ENCODE measurements around the gene RAB3IL1.

Gene RAB3IL1

DNA sequence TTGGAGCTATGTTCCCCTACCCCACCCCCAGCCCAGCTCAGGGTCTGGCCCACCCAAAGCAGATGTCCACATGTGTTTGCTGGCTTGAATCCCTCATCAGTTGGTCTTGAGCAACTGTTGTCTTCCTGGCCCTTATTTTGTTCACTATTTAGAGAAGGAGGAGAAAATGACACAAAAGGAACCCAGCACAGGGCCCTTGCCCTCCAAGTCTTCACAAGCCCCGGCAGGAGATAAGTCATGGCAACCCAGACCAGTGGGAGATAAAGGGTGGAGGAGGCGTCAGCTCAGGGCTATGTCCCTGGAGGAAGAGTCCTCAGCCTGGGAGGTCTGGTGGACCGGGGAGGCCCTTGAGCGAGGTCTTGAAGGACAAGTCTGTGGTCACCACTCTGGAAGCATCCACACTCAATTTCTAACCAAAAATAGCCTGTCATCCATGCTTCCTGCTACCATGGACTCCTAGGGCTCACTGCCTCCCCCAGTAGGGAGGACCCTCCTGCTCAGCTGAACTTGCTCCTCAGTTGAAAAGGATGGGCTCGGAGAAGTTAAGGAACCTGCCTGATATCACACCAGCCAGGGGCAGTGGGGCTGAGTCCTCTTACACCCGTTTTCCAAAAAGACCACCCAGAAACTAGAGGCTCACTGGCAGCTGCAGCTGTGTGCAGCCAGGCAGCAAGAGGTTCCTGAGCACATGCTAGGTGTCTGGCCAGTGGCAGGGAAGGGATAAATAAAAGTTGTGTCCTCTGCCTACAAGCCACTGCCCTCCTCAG lies 1.8 kb upstream of the RAB3IL1 start:
- DNase-seq (ENCODE audit: low spot score) = peak; percentile 1

DNA sequence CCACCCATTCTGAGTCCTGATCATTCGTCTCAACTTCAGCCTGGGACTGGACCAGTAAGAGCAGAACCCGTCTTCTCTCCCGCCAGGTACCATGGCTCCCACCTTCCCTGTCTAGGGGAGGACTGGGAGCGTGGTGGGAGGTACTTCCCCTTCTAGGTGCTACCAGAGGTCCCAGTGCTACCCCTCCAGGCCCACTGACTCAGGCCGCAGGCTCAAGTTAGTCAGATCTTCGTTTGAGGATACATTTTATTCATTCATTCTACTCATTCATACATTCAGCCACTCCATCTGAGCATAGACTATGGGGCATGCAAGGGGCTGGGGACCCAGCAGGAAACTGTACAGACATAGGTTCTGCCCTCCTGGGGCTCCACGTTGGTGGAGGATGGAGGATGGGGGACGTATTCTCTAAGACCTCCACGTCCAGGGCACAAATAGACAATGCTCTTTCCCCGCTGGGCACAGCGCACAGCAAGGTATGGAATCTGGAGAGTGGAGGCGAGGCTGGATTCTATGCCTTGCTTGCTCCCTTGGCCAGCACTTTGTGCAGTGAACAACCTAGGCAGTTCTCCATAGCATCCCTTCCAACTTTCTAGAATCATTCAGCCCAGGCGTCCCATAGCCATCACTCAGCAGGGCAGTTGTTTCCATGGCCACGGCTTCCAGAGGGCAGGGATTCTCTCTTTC lies 1.0 kb upstream of the RAB3IL1 start:
- peak; percentile 3 for DNase-seq (ENCODE audit: low spot score)

DNA sequence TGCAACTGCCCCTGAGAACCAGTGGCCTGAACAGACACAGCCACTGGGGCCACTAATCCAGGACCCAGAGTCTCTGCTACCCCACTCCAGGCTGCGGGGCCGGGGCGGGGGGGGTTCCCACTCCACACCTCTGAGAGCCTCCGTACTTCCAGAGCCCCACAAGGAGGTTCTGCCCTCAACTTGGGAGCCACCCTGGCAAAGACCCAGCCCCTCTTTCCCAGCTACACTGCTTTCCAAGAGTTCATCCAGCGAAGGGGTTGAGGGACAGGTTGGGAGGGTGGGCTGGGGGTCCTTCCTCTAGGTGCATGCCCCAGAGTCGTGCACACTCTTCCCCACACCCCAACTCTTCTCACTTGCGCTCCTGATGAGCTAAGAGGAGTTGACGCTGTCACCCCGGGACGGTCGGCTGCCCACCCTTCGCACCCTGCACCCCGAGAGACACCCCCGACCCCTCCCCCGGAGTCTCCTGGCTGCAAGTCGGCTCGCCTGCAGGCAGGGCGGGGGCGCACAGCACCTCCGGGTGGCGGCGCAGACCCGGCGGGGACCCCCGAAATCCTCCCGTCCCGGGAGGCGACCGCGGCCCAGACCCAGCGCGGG lies 531 bp downstream of the RAB3IL1 start:
- no peak for DNase-seq (ENCODE audit: low spot score)

DNA sequence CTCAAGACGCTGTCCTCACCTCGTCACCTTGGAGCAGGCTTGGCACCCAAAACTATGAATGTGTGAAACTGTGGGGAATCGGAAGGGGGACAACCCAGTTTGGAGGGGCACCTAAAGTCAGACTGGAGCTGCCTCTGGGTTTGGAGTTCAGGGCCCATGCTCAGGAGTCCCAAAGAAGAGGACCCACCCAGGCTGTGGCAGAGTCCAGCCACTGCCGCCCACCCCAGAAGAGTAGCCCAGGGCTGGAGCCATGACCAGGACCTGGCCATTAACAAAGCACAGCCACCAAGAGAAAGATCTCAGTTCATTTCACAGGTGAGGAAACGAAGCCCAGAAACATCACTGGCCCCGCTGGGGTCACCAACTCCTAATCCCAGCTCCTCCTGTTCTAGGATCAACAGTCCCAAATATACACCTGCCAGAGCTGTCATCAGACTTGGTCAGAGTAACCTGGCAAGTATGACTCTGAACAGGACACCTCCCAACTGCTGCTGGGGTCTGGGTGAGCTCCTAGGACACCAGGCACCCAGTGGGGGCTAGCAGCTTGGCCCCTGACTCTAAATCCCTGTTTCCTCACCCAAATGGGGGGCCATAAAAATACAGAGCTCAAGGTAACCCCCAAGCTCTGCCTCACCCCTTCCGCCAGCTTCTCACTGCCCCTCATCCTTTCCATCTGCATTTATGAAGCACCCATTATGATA lies 2.7 kb downstream of the RAB3IL1 start:
- DNase-seq (ENCODE audit: low spot score) = no peak

DNA sequence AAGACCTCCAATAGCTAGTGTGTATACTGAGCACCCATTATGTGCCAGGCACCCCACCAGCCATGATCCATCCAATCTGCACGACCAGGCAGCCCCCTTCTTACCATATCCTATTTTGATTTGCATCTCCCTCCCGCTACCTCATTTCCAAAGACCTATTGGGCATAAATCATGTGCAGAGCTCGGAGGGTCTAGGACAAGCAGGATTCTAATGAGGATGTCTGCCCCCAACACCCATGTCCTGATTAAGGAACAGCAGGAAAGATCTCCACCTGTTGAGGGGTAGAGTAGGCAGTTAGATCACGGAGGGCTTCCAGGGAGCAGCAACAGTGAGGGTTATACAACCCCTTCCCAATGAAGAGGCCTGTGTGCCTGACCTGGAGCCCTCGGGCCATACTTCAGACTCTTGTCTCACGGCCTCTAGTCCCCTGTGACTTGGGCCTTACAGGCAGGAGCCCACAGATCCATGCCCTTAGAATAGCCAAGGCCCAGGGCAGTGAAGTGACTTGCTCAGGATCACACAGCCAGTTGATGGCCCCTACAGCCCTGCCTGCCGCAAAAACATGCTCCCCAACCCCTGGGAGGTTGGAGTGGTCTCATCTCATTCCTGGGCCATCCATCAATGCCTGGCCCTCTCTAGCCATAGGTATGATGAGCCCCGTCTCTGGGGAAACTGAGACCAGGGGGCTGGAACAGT lies 3.5 kb downstream of the RAB3IL1 start:
- no peak for DNase-seq (ENCODE audit: low spot score)

DNA sequence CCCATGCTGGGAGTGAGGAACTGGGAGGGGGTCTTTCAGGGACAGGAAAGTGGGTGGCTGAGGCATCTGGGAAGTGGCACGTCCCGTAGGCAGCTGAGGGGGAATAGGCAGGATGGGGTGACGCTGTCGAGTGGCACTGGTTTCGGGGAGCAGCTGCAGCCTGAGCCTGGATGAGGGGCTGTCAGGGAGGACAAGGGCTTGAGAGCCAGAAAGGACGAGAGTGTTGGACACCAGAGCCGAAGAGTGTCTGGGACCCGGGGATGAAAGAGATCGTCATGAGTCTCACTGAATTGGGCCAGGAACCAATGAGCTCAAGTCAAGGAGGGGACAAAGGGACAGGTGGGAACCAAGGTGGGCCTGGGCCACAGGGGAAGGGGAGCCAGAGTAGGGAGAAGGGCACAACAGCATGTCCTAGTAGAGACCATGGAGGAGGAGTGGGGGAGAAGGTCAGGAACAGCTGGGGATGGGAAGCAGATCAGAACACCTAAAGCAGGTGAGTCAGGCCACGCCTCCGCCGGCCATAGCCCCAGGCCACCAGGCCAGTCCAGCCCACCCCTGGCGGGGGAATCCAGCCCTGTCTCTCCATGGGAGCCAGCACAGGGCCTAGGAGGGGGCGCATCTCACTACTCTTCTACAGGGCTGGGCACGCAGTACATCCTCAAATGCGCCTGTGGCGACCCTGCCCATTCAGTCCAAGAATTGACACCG lies 4.2 kb downstream of the RAB3IL1 start:
- no peak for DNase-seq (ENCODE audit: low spot score)

DNA sequence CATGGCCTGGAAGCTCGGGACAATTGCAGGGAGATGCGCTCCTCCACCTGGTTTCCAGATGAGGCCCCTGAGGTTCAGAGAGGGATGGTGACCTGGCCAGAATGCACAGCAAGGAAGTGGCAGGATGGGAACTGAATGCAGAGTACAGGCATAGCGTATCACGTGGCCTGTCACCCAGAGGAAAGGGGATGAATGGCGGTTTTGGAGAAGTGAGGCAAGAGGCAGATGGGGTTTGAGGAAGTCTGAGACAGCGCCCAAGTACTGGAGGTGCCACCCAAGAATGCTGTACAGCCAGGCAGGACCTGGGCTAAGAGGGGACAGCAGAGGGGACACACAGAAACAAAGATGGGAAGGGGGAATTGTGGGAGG lies 4.9 kb downstream of the RAB3IL1 start:
- no peak for DNase-seq (ENCODE audit: low spot score)

DNA sequence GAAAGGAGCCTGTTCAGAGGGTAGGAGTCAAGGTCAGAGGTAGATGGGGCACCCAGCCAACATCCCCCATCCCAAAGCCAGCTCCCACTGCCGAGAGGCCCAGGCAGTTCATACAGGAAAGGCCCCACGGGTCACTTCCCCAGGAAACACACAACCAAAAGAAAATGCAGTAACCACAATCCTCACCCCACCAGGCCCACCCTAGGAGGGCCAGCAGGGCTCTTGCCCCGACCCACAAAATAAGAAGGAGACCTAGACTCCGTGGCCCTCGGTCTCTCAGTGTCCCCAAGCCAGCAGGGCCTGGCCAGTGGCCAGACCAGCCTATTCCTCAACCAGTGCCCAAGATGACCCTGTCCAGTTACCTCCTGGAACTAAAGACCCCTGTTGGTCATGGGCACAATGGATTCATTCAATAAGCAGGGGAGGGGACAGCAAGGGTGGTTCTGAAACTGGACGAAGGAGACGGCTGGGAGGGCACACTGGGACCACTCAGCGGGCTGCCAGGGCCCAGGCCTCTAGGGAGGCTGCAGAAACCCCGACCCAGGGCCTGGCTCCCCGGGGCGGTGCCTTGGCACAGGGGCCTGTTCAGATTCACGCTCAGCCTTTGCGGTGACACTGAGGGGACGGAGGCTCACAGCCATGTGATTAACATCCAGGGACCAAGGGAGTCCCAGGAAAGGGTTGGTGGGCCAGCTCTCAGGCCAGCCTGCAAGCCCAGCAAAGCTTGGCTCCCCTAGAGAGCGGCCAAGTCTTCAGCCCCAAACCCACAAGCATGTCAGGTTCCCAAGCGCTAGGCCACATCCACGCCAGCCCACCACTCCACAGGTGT lies 5.5 kb downstream of the RAB3IL1 start:
- no peak for DNase-seq (ENCODE audit: low spot score)

DNA sequence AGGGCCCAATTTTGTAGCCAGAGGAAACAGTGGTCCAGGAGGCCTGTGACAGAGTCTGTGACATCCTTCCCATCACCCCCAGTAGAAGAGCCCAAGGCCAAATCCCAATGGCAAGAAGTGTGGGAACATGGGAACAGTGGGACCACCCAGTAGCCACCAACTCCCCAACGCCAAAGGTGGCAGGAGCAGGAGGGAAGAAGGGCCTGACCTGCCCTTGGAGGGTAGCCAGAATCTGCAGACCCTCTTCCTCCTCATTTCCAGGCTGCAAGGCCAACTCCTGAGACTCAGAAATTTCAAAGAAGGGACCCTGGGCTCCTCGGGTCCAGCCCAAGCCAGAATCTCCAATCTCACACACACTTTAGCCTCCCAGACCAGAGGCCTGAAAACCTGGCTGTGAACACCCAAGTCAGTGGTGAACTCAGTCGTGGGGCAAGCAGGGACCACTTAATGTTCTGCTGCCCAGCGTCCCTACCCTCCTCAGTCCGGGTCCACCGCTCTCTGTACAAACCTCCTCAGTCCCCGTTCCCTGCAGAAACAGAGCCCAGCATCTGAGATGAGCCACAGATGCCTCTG lies 6.2 kb downstream of the RAB3IL1 start:
- no peak for DNase-seq (ENCODE audit: low spot score)

DNA sequence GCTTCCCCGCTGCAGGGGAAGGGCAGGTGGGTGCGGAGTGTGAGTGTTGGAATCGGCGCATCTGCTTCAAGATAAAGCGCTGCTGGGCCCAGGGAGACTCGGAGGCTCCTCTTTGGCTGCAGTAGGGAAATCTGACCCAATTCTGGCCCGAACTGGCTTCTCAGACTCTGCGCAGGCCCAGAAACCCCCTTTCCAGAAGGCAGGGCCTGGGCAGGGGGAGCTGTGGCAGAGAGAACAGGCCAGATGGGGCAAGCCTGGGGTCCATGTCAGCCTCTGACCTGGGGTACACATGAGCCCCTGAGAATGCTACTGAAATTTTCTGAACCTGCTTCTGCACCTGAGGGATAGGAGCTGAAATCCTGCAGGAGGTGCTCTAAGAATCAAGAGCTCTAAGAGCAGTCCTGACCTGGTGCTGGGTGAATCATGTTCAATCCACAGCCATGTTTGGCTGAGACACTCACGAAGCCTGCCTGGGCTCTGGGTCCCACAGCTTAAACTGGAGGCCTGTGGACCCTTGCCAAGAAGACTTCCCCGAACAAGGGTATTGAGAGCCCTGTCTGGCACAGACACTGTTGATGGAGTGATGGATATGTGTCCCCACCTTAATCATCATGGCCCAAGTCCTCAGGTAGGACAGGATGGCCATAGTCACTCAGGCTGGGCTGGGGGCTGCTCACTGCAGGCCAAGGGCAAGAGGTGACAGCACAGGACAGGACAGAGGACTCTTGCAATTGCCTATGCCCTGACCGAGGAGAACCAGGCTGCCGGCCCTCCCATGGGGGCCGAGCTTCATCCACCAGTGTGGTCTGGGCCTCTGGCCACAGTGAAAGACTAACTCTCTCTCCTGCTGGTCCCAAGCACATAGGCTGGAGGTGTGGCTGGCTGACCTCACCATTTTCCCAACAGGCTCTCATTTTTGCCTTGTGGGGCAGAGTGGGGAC lies 6.9 kb downstream of the RAB3IL1 start:
- no peak for DNase-seq (ENCODE audit: low spot score)

DNA sequence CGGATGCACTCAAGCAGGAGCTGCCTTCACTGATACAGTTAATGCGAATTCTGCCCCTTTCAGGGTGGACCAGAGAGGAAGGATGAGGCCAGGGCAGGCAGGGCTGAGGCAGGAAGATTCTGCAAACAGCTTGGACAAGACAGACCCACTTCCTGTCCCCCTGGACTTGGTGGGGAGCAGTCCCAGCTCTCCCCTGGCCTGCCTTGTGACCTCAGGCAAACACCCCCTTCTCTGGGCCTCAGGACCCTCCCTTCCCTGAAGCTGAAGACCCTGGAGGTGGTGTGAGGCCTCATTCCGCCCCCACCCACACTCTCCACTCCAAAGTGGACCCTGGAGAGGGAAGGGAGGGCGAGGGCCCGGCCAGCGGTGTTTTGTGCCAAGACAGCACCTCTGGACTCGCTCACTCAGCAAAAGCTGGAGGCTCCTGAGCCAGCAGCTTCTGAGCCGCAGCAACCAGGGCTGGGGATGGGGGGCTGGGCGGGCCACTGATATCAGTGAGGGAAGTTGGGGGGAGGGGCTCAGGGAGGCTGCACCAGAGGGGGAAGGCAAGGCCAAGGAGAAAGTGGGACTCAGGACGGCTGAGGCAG lies 8.5 kb downstream of the RAB3IL1 start:
- no peak for DNase-seq (ENCODE audit: low spot score)

DNA sequence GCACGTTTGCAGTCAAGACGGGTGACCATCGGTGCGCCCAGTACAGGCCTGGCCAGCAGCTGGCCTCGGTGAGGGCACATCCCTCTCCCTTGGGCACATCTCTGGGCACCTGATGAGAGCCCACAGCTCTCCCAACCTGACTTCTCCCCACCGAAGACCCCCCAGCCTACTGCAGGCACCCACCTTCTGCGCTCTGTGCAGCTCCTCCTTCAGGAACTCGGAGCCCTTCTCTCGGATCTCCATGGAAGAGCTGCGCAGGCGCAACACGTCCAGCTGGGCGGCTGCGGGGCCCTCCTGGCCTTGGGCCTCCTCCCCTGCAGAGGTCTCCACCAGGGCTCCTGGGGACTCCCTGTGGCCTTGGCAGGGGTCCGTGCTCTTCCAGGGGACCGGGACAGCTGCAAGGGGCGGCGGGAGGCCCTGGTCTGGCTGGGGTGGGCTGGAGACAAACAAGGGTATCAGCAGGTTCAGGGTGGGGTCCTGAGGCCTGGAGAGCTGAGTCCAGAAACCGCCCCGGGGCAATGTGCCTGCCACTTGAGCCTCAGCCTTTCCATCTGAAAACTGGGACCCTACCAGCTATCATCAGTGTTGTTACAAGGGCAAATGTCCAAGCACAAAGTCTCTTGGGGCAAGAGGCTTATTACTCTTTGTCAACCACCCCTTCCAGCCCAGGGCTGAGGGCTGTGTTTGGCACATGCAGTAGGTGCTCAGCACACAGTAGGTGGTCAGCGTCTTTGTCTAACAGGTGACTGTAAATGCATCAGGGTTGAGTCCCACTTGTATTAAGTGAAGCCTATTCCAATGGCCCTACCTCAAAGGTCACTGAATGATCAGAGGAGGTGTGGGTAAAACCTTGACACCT lies 9.3 kb downstream of the RAB3IL1 start:
- DNase-seq (ENCODE audit: low spot score) = no peak

DNA sequence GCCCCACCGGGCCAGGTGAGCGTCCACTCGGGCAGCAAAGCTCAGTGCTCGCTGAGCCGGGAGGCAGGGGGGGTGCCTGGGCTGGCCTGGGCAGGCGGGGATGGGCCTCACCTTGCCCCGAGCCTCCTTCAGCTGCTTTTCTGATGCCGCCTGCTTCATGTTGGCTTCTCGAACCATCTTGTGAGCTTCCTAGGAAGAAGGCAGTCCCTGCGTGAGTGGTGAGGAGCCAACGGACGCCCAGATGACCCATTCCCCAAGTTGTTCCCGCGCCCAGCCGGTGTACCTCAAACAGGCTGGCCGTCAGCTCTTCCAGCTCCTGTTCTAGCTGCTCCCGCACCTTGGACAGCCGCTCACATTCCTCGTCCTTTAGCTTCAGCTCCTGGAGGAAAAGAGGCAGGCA lies 10.1 kb downstream of the RAB3IL1 start:
- DNase-seq (ENCODE audit: low spot score) = no peak

DNA sequence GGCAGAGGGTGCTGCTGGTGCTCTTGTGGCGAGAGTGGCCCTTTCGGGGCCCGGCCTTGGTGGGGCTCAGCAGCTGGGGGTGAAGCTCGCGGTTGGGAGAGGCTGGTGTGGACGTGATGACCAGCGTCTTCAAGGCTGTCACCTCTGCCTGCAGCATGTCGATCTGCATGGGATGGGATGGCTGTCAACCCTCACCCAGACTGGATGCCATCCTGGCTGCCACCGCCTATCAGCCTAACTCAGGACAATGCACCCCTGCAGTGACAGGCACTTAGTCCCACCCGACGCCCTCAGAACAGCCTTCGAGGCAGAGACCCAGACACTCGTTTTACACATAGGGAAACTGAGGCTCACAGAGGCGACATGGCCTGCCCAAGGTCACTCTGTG lies 10.8 kb downstream of the RAB3IL1 start:
- no peak for DNase-seq (ENCODE audit: low spot score)

DNA sequence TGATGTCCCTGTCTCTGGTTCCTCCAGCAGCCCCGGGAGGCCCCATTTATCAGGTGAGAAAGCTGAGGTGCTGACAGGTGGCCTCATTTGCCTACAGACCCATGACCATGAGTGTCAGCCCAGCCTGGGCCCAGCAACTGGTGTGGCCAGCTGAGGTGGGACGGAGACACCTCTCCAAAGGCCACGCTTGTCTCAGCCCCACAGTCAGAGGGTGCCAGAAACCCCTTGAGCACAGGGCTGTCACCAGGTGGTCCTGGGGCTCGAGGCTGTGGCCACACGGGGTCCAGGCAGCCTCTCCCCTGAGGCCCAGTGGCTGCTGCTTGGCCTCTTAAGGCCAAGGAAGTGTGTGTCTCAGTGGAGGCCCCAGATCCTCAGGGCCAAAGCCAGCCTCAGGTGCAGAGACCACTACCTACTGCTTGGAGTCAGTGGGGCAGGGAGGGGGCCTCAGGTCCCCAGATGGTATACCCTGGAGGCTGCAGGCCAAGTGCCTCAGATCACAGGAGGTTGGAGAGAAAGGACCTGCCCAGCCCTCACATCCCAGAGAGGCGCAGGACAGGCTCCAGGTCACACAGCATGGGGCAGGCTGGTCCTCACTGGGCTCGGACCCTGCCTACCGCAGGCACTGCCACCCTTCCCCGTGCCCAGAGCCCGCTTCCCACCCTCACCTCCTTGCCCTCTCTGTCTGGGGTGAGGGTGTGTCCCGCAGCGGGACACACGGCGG lies 11.4 kb downstream of the RAB3IL1 start:
- no peak for DNase-seq (ENCODE audit: low spot score)

DNA sequence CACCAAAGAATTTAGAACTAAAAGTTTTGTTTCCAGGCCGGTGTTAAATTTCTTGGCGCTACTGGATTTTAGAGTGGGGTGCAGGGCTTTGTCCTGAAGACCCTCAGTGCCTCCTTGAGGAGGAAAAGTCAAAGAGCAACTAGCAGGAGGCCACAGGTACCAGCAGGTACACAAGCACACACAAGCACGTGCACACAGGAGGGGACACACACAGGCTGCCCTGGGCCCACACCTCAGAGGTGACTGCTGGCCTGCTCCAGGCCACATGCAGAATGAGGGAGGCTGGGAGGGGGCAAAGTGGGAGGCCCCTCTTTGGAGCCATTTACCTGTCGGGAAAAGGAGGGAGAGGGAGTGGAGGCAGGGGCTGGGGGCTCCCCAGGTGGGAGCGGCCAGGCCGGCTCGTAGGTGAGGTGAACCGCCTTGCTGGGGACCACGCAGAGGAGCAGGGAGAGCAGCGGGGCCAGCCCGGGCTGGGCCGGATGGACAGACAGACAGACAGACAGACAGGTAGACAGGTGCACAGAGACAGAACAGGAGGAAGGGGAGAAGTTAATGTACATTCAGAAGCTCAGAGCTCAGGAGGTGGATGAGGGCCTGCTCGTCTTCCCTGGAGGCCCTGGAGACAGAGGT lies 12.2 kb downstream of the RAB3IL1 start:
- no peak for DNase-seq (ENCODE audit: low spot score)
